Liver (tissue), 9 donors: Measurements from ENCODE around the gene CFTR. TPM values are rescaled to one million over a fixed set of nuclear protein-coding genes. Genes with fewer than 3 reads are reported as not detected.

Source experiments
- DNase-seq: peaks from one replicate; pipeline ENCODE4 v3.0.0-alpha.2; 2017; ENCODE audit warnings: low spot score
- H3K27ac ChIP-seq, 2 donors: one replicate each; pipeline ENCODE4 v1.7.0; 2013; ENCODE audit warnings: inconsistent platforms in 2 of 2, low read length in 2 of 2, control low read depth in 1 of 2, low read depth in 1 of 2, mild to moderate bottlenecking in 1 of 2
- H3K27me3 ChIP-seq, 4 donors: one replicate each; pipeline versions ENCODE4 v1.6.1 to v1.7.0; 2013; ENCODE audit warnings: low read length in 3 of 4, inconsistent platforms in 1 of 4, mild to moderate bottlenecking in 1 of 4, moderate library complexity in 1 of 4; ENCODE audit not compliant: control insufficient read depth in 4 of 4, insufficient read depth in 4 of 4
- H3K36me3 ChIP-seq, 4 donors: one replicate each; pipeline versions ENCODE4 v1.6.1 to v1.7.0; 2013; ENCODE audit warnings: low read length in 3 of 4, mild to moderate bottlenecking in 3 of 4, low read depth in 1 of 4, moderate library complexity in 1 of 4; ENCODE audit not compliant: control insufficient read depth in 4 of 4, insufficient read depth in 3 of 4
- H3K4me1 ChIP-seq, 4 donors: one replicate each; pipeline versions ENCODE4 v1.6.1 to v1.7.0; 2013; ENCODE audit warnings: low read length in 3 of 4, mild to moderate bottlenecking in 3 of 4, moderate library complexity in 1 of 4; ENCODE audit not compliant: control insufficient read depth in 4 of 4, insufficient read depth in 4 of 4
- H3K4me3 ChIP-seq, 3 donors: one replicate each; pipeline versions ENCODE4 v1.6.1 to v1.7.0; 2013; ENCODE audit warnings: low read length in 3 of 3, control low read depth in 1 of 3, low read depth in 1 of 3, mild to moderate bottlenecking in 1 of 3
- H3K9ac ChIP-seq, 2 donors: one replicate each; pipeline ENCODE4 v1.7.0; 2013; ENCODE audit warnings: low read length in 2 of 2, mild to moderate bottlenecking in 2 of 2, moderate library complexity in 2 of 2, control low read depth in 1 of 2, low read depth in 1 of 2
- H3K9me3 ChIP-seq, 4 donors: one replicate each; pipeline versions ENCODE4 v1.6.1 to v1.7.0; 2013; ENCODE audit warnings: low read length in 3 of 4; ENCODE audit not compliant: control insufficient read depth in 4 of 4
- ATF3 ChIP-seq: IDR thresholded peaks from 2 replicates; pipeline ENCODE4 v1.6.1; 2016; ENCODE audit warnings: antibody characterized with exemption
- CTCF ChIP-seq: fragments of 150-350 bp; IDR thresholded peaks from 2 replicates; pipeline ENCODE4 v1.5.1; 2017; ENCODE audit warnings: improper control_type of control experiment, low read depth, low read length; ENCODE audit not compliant: missing input control
- EGR1 ChIP-seq, 2 donors: IDR thresholded peaks; 2 replicates each; pipeline ENCODE4 v1.6.1; 2016 to 2018; ENCODE audit warnings: antibody characterized with exemption in 2 of 2, low read depth in 2 of 2
- FOXA1 ChIP-seq: IDR thresholded peaks from 2 replicates; pipeline ENCODE4 v1.6.1; 2016; ENCODE audit warnings: antibody characterized with exemption
- FOXA2 ChIP-seq: IDR thresholded peaks from 2 replicates; pipeline ENCODE4 v1.6.1; 2016; ENCODE audit warnings: antibody characterized with exemption
- GABPA ChIP-seq, 2 donors: IDR thresholded peaks in 1 of 2; conservative IDR thresholded peaks in 1 of 2; 2 replicates each; pipeline ENCODE4 v1.6.1; 2016; ENCODE audit warnings: antibody characterized with exemption in 2 of 2, mild to moderate bottlenecking in 1 of 2, moderate library complexity in 1 of 2
- HNF4G ChIP-seq: IDR thresholded peaks from 2 replicates; pipeline ENCODE4 v1.6.1; 2016; ENCODE audit warnings: antibody characterized with exemption
- MAX ChIP-seq: IDR thresholded peaks from 2 replicates; pipeline ENCODE4 v1.6.1; 2016; ENCODE audit warnings: antibody characterized with exemption
- NR2F2 ChIP-seq: IDR thresholded peaks from 2 replicates; pipeline ENCODE4 v1.6.1; 2016; ENCODE audit warnings: antibody characterized with exemption
- RAD21 ChIP-seq, 2 donors: IDR thresholded peaks; 2 replicates each; pipeline ENCODE4 v1.6.1; 2016; ENCODE audit warnings: antibody characterized with exemption in 2 of 2, mild to moderate bottlenecking in 2 of 2
- SP1 ChIP-seq: IDR thresholded peaks from 2 replicates; pipeline ENCODE4 v1.6.1; 2018; ENCODE audit warnings: antibody characterized with exemption, mild to moderate bottlenecking
- TAF1 ChIP-seq: conservative IDR thresholded peaks from 2 replicates; pipeline ENCODE4 v1.6.1; 2016; ENCODE audit warnings: antibody characterized with exemption, mild to moderate bottlenecking
- YY1 ChIP-seq: IDR thresholded peaks from 2 replicates; pipeline ENCODE4 v1.6.1; 2016; ENCODE audit warnings: antibody characterized with exemption, mild to moderate bottlenecking
- ZBTB33 ChIP-seq: IDR thresholded peaks from 2 replicates; pipeline ENCODE4 v1.6.1; 2016; ENCODE audit warnings: antibody characterized with exemption
- WGBS: extraction: QIAGEN DNeasy Blood & Tissue Kit; methylation state at CpG from one replicate; pipeline ENCODE4 v1.1.7; 2013; 5-methylcytosine and 5-hydroxymethylcytosine counted together
- polyA plus RNA-seq, 2 donors: library from polyadenylated mRNA; stranded (reverse) in 1 of 2; unstranded in 1 of 2; fragments of 200-250 nt in 1 of 2; fragments of >200 nt in 1 of 2; fragmentation: Nextera tagmentation in 1 of 2; extraction: Ambion mirVana in 1 of 2; gene quantifications; one replicate each; pipeline versions ENCODE4 v1.2.1 to v1.2.3, GENCODE V29; 2013 to 2015
- total RNA-seq, 2 donors: library from RNA; depleted of rRNA; stranded (reverse); fragments of >200 nt; gene quantifications; one replicate each; pipeline ENCODE4 v1.2.3, GENCODE V29; 2014
- TF ChIP-seq, protein P1 (sequence below): IDR thresholded peaks from 2 replicates; pipeline ENCODE4 v1.6.1; 2016; ENCODE audit warnings: antibody characterized with exemption, mild to moderate bottlenecking
- donor health status: healthy.
- donor health status: healthy.
- donor health status: healthy.
- donor health status: healthy.
- donor health status: healthy.

Gene CFTR
- total and polyA plus RNA-seq, 4 donors: 0.75 to 10.5 (median 1.3) TPM

DNA sequence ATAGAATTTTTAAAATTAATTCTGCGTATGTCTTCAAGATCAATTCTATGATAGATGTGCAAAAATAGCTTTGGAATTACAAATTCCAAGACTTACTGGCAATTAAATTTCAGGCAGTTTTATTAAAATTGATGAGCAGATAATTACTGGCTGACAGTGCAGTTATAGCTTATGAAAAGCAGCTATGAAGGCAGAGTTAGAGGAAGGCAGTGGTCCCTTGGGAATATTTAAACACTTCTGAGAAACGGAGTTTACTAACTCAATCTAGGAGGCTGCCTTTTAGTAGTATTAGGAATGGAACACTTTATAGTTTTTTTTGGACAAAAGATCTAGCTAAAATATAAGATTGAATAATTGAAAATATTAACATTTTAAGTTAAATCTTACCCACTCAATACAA is 70.8 kb downstream of the CFTR start:
- H3K9ac ChIP-seq: no peak overlapping the region
- H3K9me3 ChIP-seq: no peaks in the 10 kb centered on the region
- no peaks in the 10 kb centered on the region for H3K36me3 ChIP-seq
- no peaks in the 10 kb centered on the region for H3K4me1 ChIP-seq
- no peak overlapping the region for H3K4me3 ChIP-seq
- TF ChIP-seq FOXA1 (no peak), YY1 (no peak), SP1 (no peak), ATF3 (no peak), NR2F2 (no peak), GABPA (IDR thresholded peaks at IDR 0.05 in 1 of 2, conservative IDR thresholded peaks at IDR 0.05 in 1 of 2) (no peak), FOXA2 (no peak), CTCF (no peak), TAF1 (no peak), HNF4G (no peak), RAD21 (IDR thresholded peaks at IDR 0.05) (no peak), ZBTB33 (no peak), MAX (no peak)
- no peaks in the 10 kb centered on the region for H3K27me3 ChIP-seq
- DNase-seq: no peak
- no peak overlapping the region for H3K27ac ChIP-seq
- WGBS: 61% methylated on average over 2 of the region's 2 CpGs

- Histone ChIP-seq H3K4me1 (no peaks in the 10 kb centered on the region), H3K9me3 (no peaks in the 10 kb centered on the region), H3K36me3 (no peaks in the 10 kb centered on the region), H3K9ac (no peak overlapping the region), H3K27ac (no peak overlapping the region), H3K4me3 (no peak overlapping the region), H3K27me3 (no peaks in the 10 kb centered on the region)
- DNase-seq: no peak
- no peak for TF ChIP-seq MAX
- no peak for TF ChIP-seq HNF4G
- TF ChIP-seq EGR1 (IDR thresholded peaks at IDR 0.05; ENCODE audit: low read depth in 2 of 2): no peak
- no peak for TF ChIP-seq GABPA (IDR thresholded peaks at IDR 0.05 in 1 of 2, conservative IDR thresholded peaks at IDR 0.05 in 1 of 2)
- TF ChIP-seq CTCF: no peak
- TF ChIP-seq, protein P1, sequence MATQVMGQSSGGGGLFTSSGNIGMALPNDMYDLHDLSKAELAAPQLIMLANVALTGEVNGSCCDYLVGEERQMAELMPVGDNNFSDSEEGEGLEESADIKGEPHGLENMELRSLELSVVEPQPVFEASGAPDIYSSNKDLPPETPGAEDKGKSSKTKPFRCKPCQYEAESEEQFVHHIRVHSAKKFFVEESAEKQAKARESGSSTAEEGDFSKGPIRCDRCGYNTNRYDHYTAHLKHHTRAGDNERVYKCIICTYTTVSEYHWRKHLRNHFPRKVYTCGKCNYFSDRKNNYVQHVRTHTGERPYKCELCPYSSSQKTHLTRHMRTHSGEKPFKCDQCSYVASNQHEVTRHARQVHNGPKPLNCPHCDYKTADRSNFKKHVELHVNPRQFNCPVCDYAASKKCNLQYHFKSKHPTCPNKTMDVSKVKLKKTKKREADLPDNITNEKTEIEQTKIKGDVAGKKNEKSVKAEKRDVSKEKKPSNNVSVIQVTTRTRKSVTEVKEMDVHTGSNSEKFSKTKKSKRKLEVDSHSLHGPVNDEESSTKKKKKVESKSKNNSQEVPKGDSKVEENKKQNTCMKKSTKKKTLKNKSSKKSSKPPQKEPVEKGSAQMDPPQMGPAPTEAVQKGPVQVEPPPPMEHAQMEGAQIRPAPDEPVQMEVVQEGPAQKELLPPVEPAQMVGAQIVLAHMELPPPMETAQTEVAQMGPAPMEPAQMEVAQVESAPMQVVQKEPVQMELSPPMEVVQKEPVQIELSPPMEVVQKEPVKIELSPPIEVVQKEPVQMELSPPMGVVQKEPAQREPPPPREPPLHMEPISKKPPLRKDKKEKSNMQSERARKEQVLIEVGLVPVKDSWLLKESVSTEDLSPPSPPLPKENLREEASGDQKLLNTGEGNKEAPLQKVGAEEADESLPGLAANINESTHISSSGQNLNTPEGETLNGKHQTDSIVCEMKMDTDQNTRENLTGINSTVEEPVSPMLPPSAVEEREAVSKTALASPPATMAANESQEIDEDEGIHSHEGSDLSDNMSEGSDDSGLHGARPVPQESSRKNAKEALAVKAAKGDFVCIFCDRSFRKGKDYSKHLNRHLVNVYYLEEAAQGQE: no peak
- TF ChIP-seq TAF1: no peak
- no peak for TF ChIP-seq RAD21 (IDR thresholded peaks at IDR 0.05)
Measured at GRCh38 chr7:117552660-117553059, 72.8 kb downstream of the CFTR start.
